ENCODE data around the gene MAJIN. TPM values are rescaled to one million over a fixed set of nuclear protein-coding genes. Genes with fewer than 3 reads are reported as not detected.

The MAJIN gene
- total and polyA plus RNA-seq, 7 donors = 0.25 TPM; not detected in 6

GRCh38 chr11:64892411-64892831, 79.5 kb downstream of the MAJIN start:
- Histone ChIP-seq H3K27ac (peak overlapping the region in 1 of 4 donors; percentile 45), H3K4me1 (peaks cover 0 to 18% (median 13%) of the 10 kb centered on the region in 4 donors), H3K4me3 (peak overlapping the region in 1 of 4 donors; percentile 18), H3K36me3 (peaks cover 0 to 20% (median 4%) of the 10 kb centered on the region in 4 donors), H3K9me3 (no peaks in the 10 kb centered on the region), H3K27me3 (no peaks in the 10 kb centered on the region)
- DNase-seq = no peak
- TF ChIP-seq POLR2AphosphoS5 (IDR thresholded peaks at IDR 0.05) = peak in 1 of 4 donors; percentile 15
- no peak for TF ChIP-seq EP300 (IDR thresholded peaks at IDR 0.05)
- no peak for TF ChIP-seq POLR2A (IDR thresholded peaks at IDR 0.05)
- TF ChIP-seq CTCF (IDR thresholded peaks at IDR 0.05) = no peak
- intact Hi-C loops (cut with DNase I) = no loop called here
- 16 to 54% methylated on average over 11 of the region's 11 CpGs for WGBS, 2 donors

GRCh38 chr11:64891880-64892279, 80.0 kb downstream of the MAJIN start:
- H3K4me3 ChIP-seq = no peak overlapping the region
- intact Hi-C loops (cut with DNase I) = no loop called here
- 13 to 65% methylated on average over 5 of the region's 5 CpGs for WGBS, 2 donors
- H3K9me3 ChIP-seq = no peaks in the 10 kb centered on the region
- H3K27ac ChIP-seq = peak overlapping the region in 1 of 4 donors; percentile 45
- no peak for DNase-seq
- TF ChIP-seq CTCF (IDR thresholded peaks at IDR 0.05) = no peak
- no peak for TF ChIP-seq POLR2A (IDR thresholded peaks at IDR 0.05)
- no peak for TF ChIP-seq POLR2AphosphoS5 (IDR thresholded peaks at IDR 0.05)
- TF ChIP-seq EP300 (IDR thresholded peaks at IDR 0.05) = no peak
- peaks cover 0 to 19% (median 15%) of the 10 kb centered on the region in 4 donors for H3K4me1 ChIP-seq
- H3K36me3 ChIP-seq = peaks cover 0 to 15% (median 2%) of the 10 kb centered on the region in 4 donors
- no peaks in the 10 kb centered on the region for H3K27me3 ChIP-seq

GRCh38 chr11:64891215-64891848, 80.6 kb downstream of the MAJIN start:
- peaks cover 0 to 11% (median under 1%) of the 10 kb centered on the region in 4 donors for H3K36me3 ChIP-seq
- no peak for DNase-seq
- peak overlapping the region in 1 of 4 donors; percentile 12 for H3K4me3 ChIP-seq
- no peaks in the 10 kb centered on the region for H3K9me3 ChIP-seq
- TF ChIP-seq CTCF (IDR thresholded peaks at IDR 0.05) = no peak
- TF ChIP-seq EP300 (IDR thresholded peaks at IDR 0.05) = no peak
- peak in 1 of 2 donors; percentile 14 for TF ChIP-seq POLR2A (IDR thresholded peaks at IDR 0.05)
- TF ChIP-seq POLR2AphosphoS5 (IDR thresholded peaks at IDR 0.05) = no peak
- no peaks in the 10 kb centered on the region for H3K27me3 ChIP-seq
- H3K4me1 ChIP-seq = peaks cover 0 to 19% (median 15%) of the 10 kb centered on the region in 4 donors
- H3K27ac ChIP-seq = peak overlapping the region in 1 of 4 donors; percentile 45
- intact Hi-C loops (cut with DNase I) = no loop called here
- 20 to 74% methylated on average over 25 of the region's 25 CpGs for WGBS, 2 donors

- Histone ChIP-seq H3K27me3 (no peaks in the 10 kb centered on the region), H3K27ac (no peak overlapping the region), H3K4me3 (peak overlapping the region in 1 of 4 donors; percentile 12), H3K4me1 (peaks cover 0 to 19% (median 15%) of the 10 kb centered on the region in 4 donors), H3K9me3 (no peaks in the 10 kb centered on the region), H3K36me3 (peaks cover 0 to 5% (median 0%) of the 10 kb centered on the region in 4 donors)
- DNase-seq = no peak
- 17 to 65% methylated on average over 7 of the region's 7 CpGs for WGBS, 2 donors
- intact Hi-C loops (cut with DNase I) = no loop called here
- TF ChIP-seq POLR2AphosphoS5 (IDR thresholded peaks at IDR 0.05) = no peak
- no peak for TF ChIP-seq EP300 (IDR thresholded peaks at IDR 0.05)
- TF ChIP-seq POLR2A (IDR thresholded peaks at IDR 0.05) = no peak
- TF ChIP-seq CTCF (IDR thresholded peaks at IDR 0.05) = no peak
Observed at GRCh38 chr11:64890522-64890939, 81.4 kb downstream of the MAJIN start.
